ENCODE measurements around the gene RBBP4. TPM values are rescaled to one million over a fixed set of nuclear protein-coding genes. Genes with fewer than 3 reads are reported as not detected.

The RBBP4 gene
- total RNA-seq, 1 experiment from 2014 or later, result 279 TPM

DNA sequence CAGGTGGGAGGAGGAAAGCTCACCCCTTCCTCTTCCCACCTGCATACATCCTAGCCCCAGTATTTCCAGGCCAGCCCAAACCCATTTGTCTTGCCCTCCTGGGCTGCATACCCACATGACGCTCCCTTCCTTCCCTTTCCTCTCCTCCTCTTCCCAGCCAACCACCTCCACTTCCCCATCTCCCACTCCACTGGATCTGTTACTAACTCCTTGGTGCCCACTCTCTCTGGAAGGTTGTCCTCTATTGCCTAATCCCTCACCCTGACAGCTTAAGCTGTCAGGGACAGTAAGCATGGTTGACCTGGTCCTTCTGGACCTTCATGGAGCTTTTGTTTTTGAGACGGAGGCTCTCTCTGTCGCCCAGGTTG is 74.6 kb downstream of the RBBP4 start:
- H4K20me1 ChIP-seq (ENCODE audit: insufficient read depth), result no peaks in the 10 kb centered on the region
- H3K27me3 ChIP-seq (ENCODE audit: insufficient read depth, low read length), result no peaks in the 10 kb centered on the region
- POLR2A ChIA-PET, result interaction anchor here (1.3 to 1.6 kb wide), 3 partner anchors 9 to 33 kb away, joined by 4 to 11 read pairs (median 4); no protein-coding TSS in a partner anchor
- CTCF ChIA-PET, result interaction anchor here (1.3 to 2.9 kb wide), 2 partner anchors 13 to 205 kb away, joined by 4 to 10 read pairs; no protein-coding TSS in a partner anchor
- TSS peak; percentile 64 for BruUV-seq (replicated peaks)
- H2AFZ ChIP-seq (ENCODE audit: low read depth, low read length, poor library complexity, severe bottlenecking), result no peak overlapping the region
- no peaks in the 10 kb centered on the region for H3K9me3 ChIP-seq (ENCODE audit: control insufficient read depth in 1 of 2, insufficient read depth in 1 of 2, low read depth in 1 of 2, low read length in 2 of 2)
- H3K9ac ChIP-seq (ENCODE audit: low read length), result peak overlapping the region; percentile 57
- H3K36me3 ChIP-seq (ENCODE audit: control insufficient read depth in 1 of 2, insufficient read depth in 2 of 2, low read length in 2 of 2), result no peaks in the 10 kb centered on the region
- TF ChIP-seq POLR2AphosphoS5 (IDR thresholded peaks at IDR 0.05; ENCODE audit: low read depth, low read length) (no peak), EZH2phosphoT487 (IDR thresholded peaks at IDR 0.05; ENCODE audit: borderline replicate concordance) (no peak), POLR2A (IDR thresholded peaks at IDR 0.05; ENCODE audit: borderline replicate concordance, extremely low read depth, insufficient read depth, insufficient read length) (no peak), RAD21 (IDR thresholded peaks at IDR 0.05; ENCODE audit: low read depth) (no peak), ZNF274 (IDR thresholded peaks at IDR 0.05; ENCODE audit: low read depth, low read length) (no peak), ELF1 (IDR thresholded peaks at IDR 0.05; ENCODE audit: borderline replicate concordance, low read depth) (no peak), YY1 (IDR thresholded peaks at IDR 0.05; ENCODE audit: extremely low read depth, insufficient replicate concordance, low read depth, low read length) (no peak), CEBPB (IDR thresholded peaks at IDR 0.05; ENCODE audit: low read depth) (no peak), FOSL1 (IDR thresholded peaks at IDR 0.05; ENCODE audit: low read depth) (no peak), EGR1 (IDR thresholded peaks at IDR 0.05; ENCODE audit: low read depth) (no peak), JUND (IDR thresholded peaks at IDR 0.05) (no peak)
- TF ChIP-seq, protein P1, sequence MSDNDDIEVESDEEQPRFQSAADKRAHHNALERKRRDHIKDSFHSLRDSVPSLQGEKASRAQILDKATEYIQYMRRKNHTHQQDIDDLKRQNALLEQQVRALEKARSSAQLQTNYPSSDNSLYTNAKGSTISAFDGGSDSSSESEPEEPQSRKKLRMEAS (IDR thresholded peaks at IDR 0.05), result no peak
- TF ChIP-seq, protein P2, sequence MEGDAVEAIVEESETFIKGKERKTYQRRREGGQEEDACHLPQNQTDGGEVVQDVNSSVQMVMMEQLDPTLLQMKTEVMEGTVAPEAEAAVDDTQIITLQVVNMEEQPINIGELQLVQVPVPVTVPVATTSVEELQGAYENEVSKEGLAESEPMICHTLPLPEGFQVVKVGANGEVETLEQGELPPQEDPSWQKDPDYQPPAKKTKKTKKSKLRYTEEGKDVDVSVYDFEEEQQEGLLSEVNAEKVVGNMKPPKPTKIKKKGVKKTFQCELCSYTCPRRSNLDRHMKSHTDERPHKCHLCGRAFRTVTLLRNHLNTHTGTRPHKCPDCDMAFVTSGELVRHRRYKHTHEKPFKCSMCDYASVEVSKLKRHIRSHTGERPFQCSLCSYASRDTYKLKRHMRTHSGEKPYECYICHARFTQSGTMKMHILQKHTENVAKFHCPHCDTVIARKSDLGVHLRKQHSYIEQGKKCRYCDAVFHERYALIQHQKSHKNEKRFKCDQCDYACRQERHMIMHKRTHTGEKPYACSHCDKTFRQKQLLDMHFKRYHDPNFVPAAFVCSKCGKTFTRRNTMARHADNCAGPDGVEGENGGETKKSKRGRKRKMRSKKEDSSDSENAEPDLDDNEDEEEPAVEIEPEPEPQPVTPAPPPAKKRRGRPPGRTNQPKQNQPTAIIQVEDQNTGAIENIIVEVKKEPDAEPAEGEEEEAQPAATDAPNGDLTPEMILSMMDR (IDR thresholded peaks at IDR 0.05 in 2 of 3, conservative IDR thresholded peaks at IDR 0.05 in 1 of 3; ENCODE audit: borderline replicate concordance in 1 of 3, insufficient read depth in 1 of 3, low read depth in 2 of 3, low read length in 2 of 3), result no peak
- ATAC-seq, result no peak; the same call in 1 of the 2 replicates
- H3K27ac ChIP-seq (ENCODE audit: low read depth, low read length), result peak overlapping the region; percentile 54
- H3K4me1 ChIP-seq (ENCODE audit: control insufficient read depth in 1 of 2, insufficient read depth in 2 of 2, low read length in 2 of 2), result peaks cover 26 to 48% of the 10 kb centered on the region in 2 experiments
- peak overlapping the region; percentile 84 for H3K4me2 ChIP-seq (ENCODE audit: low read length)
- intact Hi-C loops (cut with micrococcal nuclease), result no loop called here
- peak overlapping the region in 1 of 2 experiments; percentile 54; a peak in 2 of 4 replicates for H3K4me3 ChIP-seq (replicated peaks in 1 of 2; ENCODE audit: low read depth in 1 of 2, low read length in 2 of 2)
- no peak for DNase-seq (ENCODE audit: low read depth, low spot score)
- no peaks in the 10 kb centered on the region for H3K9me2 ChIP-seq (ENCODE audit: insufficient read depth)
- H3K79me2 ChIP-seq (ENCODE audit: insufficient read depth, low read length), result no peaks in the 10 kb centered on the region
- RAD21 ChIA-PET (ENCODE audit: low non-redundant PET in 1 of 2, low total read pairs in 2 of 2, uncharacterized antibody in 2 of 2, unreplicated experiment in 2 of 2), result no interaction called here

Data from HCT116 (cell line).